Muscle layer of colon (tissue), 2 donors: ENCODE data around the gene PRAMEF17.
"Not testable (repeated sequence)": the region's sequence is repeated elsewhere in the genome, so short reads cannot be mapped to it uniquely, and the experiment has no call there.

ENCODE experiments used
- H3K27ac ChIP-seq: one replicate; pipeline ENCODE4 v1.7.0; 2013; ENCODE audit warnings: low read depth, mild to moderate bottlenecking, low read length, moderate library complexity
- H3K27me3 ChIP-seq, 2 donors: one replicate each; pipeline ENCODE4 v1.7.0; 2013; ENCODE audit warnings: low read length in 2 of 2, mild to moderate bottlenecking in 2 of 2; ENCODE audit not compliant: insufficient read depth in 2 of 2, control insufficient read depth in 1 of 2
- H3K36me3 ChIP-seq: one replicate; pipeline ENCODE4 v1.7.0; 2013; ENCODE audit warnings: mild to moderate bottlenecking, low read length; ENCODE audit not compliant: insufficient read depth
- H3K4me1 ChIP-seq: one replicate; pipeline ENCODE4 v1.7.0; 2013; ENCODE audit warnings: mild to moderate bottlenecking, low read length; ENCODE audit not compliant: insufficient read depth
- H3K4me3 ChIP-seq, 2 donors: one replicate each; pipeline ENCODE4 v1.7.0; 2013; ENCODE audit warnings: low read length in 2 of 2, low read depth in 1 of 2, mild to moderate bottlenecking in 1 of 2, moderate library complexity in 1 of 2
- H3K9ac ChIP-seq: one replicate; pipeline ENCODE4 v1.7.0; 2013; ENCODE audit warnings: low read length
- H3K9me3 ChIP-seq: one replicate; pipeline ENCODE4 v1.7.0; 2013; ENCODE audit warnings: mild to moderate bottlenecking, low read length
- donor health status: abdominal sarcoma.
- donor health status: Adenocarcinoma of cecum.

PRAMEF17 gene

DNA sequence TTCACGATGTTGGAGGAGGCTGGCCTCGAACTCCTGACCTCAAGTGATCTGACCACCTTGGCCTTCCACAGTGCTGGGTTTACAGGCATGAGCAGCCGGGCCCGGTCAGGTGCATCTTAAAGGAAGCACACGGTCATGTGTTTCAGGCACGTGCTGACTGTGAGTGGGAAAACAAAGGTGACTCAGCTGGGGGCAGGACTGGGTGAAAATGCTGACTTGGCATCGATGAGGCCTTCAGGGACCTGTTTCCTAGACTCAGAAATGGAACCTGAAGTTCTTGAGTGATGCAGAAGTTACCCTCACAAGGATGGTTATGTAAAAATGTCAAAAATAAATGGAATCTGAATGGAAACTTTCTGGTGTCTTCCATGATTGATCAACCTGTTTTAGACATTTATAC lies 3.6 kb downstream of the PRAMEF17 start:
- not testable (repeated sequence) for H3K27ac ChIP-seq, H3K27me3 ChIP-seq, H3K36me3 ChIP-seq, H3K4me3 ChIP-seq, H3K9me3 ChIP-seq, H3K4me1 ChIP-seq, H3K9ac ChIP-seq

DNA sequence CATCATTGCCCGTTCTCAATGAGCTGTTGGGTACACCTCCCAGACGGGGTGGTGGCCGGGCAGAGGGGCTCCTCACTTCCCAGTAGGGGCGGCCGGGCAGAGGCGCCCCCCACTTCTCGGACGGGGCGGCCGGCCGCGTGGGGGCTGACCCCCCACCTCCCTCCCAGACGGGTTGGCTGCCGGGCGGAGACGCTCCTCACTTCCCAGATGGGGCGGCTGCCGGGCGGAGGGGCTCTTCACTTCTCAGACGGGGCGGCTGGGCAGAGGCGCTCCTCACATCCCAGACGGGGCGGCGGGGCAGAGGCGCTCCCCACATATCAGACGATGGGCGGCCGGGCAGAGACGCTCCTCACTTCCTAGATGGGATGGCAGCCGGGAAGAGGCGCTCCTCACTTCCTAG lies 5.3 kb downstream of the PRAMEF17 start:
- not testable (repeated sequence) for H3K9ac ChIP-seq, H3K36me3 ChIP-seq, H3K4me1 ChIP-seq, H3K9me3 ChIP-seq, H3K27me3 ChIP-seq, H3K27ac ChIP-seq, H3K4me3 ChIP-seq

DNA sequence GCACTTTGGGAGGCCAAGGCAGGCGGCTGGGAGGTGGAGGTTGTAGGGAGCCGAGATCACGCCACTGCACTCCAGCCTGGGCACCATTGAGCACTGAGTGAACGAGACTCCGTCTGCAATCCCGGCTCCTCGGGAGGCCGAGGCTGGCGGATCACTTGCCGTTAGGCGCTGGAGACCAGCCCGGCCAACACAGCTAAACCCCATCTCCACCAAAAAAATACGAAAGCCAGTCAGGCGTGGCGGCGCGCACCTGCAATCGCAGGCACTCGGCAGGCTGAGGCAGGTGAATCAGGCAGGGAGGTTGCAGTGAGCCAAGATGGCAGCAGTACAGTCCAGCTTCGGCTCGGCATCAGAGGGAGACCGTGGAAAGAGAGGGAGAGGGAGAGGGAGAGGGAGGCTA lies 5.9 kb downstream of the PRAMEF17 start:
- H3K4me1 ChIP-seq, H3K9me3 ChIP-seq, H3K36me3 ChIP-seq, H3K27ac ChIP-seq, H3K4me3 ChIP-seq, H3K27me3 ChIP-seq, H3K9ac ChIP-seq: not testable (repeated sequence)

DNA sequence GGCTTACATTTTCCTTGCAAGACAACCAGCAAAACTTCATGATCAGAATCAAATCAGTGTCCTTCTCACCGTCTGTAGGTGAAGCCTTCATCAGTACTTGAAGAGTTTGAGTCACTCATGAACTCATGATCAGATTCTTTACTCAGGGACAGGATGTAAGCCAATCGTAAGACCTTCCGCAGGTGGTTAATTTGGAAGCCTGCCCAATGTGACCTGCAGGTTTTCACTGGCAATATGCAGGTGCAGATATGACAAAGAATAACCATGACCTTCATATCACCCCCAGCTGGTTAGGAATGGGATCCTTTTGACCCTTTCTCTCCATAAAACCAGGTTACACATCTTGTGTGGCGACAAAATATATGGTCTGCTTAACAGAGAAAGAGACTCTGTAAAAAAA lies 18.4 kb downstream of the PRAMEF17 start:
- no peaks in the 10 kb centered on the region for H3K27me3 ChIP-seq
- no peaks in the 10 kb centered on the region for H3K9me3 ChIP-seq
- H3K9ac ChIP-seq = no peak overlapping the region
- no peak overlapping the region for H3K4me3 ChIP-seq
- no peak overlapping the region for H3K27ac ChIP-seq
- H3K36me3 ChIP-seq = no peaks in the 10 kb centered on the region
- no peaks in the 10 kb centered on the region for H3K4me1 ChIP-seq

DNA sequence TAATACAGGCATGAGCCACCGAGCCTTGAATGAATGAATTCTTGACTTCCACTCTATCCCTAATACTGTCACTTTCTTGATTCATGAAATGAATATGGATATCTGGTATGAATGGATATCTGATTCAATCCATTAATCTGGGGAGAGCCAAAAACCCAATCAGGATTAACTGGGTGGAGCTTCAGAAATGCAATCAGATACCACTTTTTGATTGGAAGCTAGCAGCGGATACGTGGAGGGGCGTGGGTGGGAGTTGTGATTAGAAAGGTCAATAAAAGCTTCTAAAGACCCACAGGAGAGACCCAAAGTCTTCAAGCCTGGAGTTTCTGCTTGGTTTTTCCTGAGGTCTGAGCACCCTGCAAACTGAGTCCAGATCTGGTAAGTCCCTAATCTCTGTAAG lies 20.7 kb downstream of the PRAMEF17 start, which contains the start of gene PRAMEF20:
Gene PRAMEF20 (plus strand): TSS at position 301 of the 400 bp plus-strand sequence. CDS start 5,905 bp downstream, outside the sequence.
- H3K9me3 ChIP-seq, H3K9ac ChIP-seq, H3K27me3 ChIP-seq, H3K4me1 ChIP-seq, H3K36me3 ChIP-seq, H3K27ac ChIP-seq, H3K4me3 ChIP-seq: not testable (repeated sequence)

DNA sequence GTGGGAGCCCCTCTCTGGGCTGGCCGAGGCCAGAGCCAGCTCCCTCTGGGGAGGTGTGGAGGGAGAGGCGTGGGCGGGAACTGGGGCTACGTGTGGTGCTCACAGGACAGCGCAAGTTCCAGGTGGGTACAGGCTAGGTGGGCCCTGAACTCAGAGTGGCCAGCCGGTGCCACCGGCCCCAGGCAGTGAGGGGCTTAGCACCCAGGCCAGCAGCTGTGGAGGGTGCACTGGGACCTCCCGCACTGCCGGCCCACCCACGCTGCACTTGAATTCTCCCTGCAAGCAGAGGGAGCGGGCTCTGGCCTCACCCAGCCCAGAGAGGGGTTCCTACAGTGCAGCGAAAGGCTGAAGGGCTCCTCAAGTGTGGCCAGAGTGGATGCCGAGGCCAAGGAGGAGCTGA lies 41.1 kb downstream of the PRAMEF17 start:
- Histone ChIP-seq H3K4me1 (no peaks in the 10 kb centered on the region), H3K36me3 (no peaks in the 10 kb centered on the region), H3K9ac (no peak overlapping the region), H3K4me3 (no peak overlapping the region), H3K27ac (no peak overlapping the region), H3K9me3 (no peaks in the 10 kb centered on the region), H3K27me3 (peaks cover 0 to 3% of the 10 kb centered on the region in 2 donors)

DNA sequence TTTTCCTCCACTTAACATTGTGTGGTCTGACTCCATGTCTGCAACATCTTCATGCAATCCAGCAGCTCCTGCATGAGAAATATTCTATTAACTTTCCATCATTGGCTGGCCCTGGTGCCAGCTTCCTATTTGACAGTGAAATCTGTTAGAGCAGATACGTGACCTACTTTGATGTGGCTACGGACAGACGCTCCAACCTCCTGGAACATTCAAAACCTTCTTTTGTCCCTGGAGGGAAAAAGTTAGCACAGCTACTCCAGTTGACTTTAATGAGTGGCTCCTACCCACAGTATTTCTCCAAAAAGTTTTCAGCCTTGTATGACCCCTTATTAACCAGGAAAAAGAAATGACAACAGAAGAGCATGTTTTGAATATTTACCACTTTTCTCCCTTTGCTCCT lies 42.8 kb downstream of the PRAMEF17 start:
- Histone ChIP-seq H3K4me3 (no peak overlapping the region), H3K27me3 (peaks cover 0 to 10% of the 10 kb centered on the region in 2 donors), H3K9ac (no peak overlapping the region), H3K27ac (no peak overlapping the region), H3K4me1 (no peaks in the 10 kb centered on the region), H3K9me3 (no peaks in the 10 kb centered on the region), H3K36me3 (no peaks in the 10 kb centered on the region)

DNA sequence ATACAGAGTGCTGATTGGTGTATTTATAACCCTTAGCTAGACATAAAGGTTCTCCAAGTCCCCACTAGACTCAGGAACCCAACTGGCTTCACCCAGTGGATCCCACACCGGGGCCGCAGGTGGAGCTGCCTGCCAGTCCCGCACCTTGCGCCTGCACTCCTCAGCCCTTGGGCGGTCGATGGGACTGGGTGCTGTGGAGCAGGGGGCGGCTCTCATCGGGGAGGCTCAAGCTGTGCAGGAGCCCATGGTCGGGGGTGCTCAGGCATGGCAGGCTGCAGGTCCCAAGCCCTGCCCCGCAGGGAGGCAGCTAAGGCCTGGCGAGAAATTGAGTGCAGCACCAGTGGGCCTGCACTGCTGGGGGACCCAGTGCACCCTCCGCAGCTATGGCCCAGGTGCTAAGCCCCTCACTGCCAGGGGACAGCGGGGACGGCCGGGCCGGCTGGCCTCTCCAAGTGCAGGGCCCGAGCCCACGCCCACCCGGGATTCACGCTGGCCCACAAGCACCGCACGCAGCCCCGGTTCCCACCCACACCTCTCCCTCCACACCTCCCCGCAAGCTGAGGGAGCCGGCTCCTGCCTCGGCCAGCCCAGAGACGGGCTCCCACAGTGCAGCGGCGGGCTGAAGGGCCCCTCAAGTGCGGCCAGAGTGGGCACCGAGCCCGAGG lies 44.4 kb downstream of the PRAMEF17 start:
- H3K4me3 ChIP-seq, H3K36me3 ChIP-seq, H3K4me1 ChIP-seq, H3K9me3 ChIP-seq, H3K27ac ChIP-seq, H3K9ac ChIP-seq, H3K27me3 ChIP-seq: not testable (repeated sequence)

DNA sequence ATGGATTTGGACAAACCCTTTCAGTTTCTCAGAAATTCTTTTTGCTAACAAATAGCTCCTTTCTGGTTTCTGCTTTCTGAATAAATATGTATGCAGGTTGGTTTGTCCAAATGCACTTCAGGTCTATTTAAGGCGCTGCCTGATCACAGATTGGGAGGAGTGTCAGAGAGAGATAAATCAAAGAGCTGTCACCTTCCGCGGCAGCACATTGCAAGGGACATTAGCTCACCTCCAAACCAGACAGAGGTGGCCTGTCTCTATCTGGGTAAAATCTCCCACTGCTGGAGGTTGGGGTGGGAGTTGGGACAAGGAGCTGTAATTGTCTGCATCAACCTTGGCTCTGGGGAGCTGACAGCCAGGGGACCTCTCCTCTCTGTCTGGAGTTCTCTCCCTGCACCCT lies 46.0 kb downstream of the PRAMEF17 start:
- Histone ChIP-seq H3K9me3 (no peaks in the 10 kb centered on the region), H3K27me3 (peaks cover 0 to 10% of the 10 kb centered on the region in 2 donors), H3K4me1 (no peaks in the 10 kb centered on the region), H3K4me3 (no peak overlapping the region), H3K9ac (no peak overlapping the region), H3K36me3 (no peaks in the 10 kb centered on the region), H3K27ac (no peak overlapping the region)

DNA sequence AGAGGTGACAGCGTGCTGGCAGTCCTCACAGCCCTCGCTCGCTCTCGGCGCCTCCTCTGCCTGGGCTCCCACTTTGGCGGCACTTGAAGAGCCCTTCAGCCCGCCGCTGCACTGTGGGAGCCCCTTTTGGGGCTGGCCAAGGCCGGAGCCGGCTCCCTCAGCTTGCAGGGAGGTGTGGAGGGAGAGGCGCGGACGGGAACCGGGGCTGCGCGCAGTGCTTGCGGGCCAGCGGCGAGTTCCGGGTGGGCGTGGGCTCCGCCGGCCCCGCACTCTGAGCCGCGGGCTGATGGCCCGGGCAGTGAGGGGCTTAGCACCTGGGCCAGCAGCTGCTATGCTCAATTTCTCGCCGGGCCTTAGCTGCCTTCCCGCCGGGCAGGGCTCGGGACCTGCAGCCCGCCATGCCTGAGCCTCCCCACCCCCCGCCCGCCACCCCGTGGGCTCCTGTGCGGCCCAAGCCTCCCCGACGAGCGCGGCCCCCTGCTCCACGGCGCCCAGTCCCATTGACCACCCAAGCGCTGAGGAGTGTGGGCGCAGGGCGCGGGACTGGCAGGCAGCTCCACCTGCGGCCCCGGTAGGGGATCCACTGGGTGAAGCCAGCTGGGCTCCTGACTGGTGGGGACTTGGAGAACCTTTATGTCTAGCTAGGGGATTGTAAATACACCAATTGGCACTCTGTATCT lies 49.8 kb downstream of the PRAMEF17 start:
- H3K4me3 ChIP-seq, H3K9ac ChIP-seq, H3K27me3 ChIP-seq, H3K27ac ChIP-seq, H3K4me1 ChIP-seq, H3K36me3 ChIP-seq, H3K9me3 ChIP-seq: not testable (repeated sequence)
